Motor neuron (in vitro differentiated cells): ENCODE data around the gene ZNF585A. TPM values are rescaled to one million over a fixed set of nuclear protein-coding genes. Genes with fewer than 3 reads are reported as not detected.
"Not testable (repeated sequence)": the region's sequence is repeated elsewhere in the genome, so short reads cannot be mapped to it uniquely, and the experiment has no call there.

Experiments
- ATAC-seq, 8 experiments: fragments of 200-7000 bp; cut with Tn5 transposase; replicated peaks in 6 of 8; 2 replicates each; pipeline ENCODE4 v1.8.0; 2021; ENCODE audit warnings: mild to moderate bottlenecking in 8 of 8, moderate library complexity in 8 of 8
- H3K27ac ChIP-seq, 2 donors: fragments of 250-450 bp; sonication (Bioruptor Pico); 2 replicates each; pipeline ENCODE4 v1.9.0; 2021; ENCODE audit warnings: antibody characterized with exemption in 2 of 2, mild to moderate bottlenecking in 2 of 2, moderate library complexity in 1 of 2
- H3K4me1 ChIP-seq, 2 donors: fragments of 250-450 bp; sonication (Bioruptor Pico); replicated peaks in 1 of 2; 2 replicates each; pipeline ENCODE4 v1.6.1; 2021; ENCODE audit warnings: antibody characterized with exemption in 2 of 2, mild to moderate bottlenecking in 2 of 2, moderate library complexity in 1 of 2
- H3K4me3 ChIP-seq, 5 donors: fragments of 250-450 bp; sonication (Bioruptor Pico); 2 replicates each; pipeline ENCODE4 v1.9.0; 2021; ENCODE audit warnings: antibody characterized with exemption in 5 of 5, mild to moderate bottlenecking in 5 of 5, moderate library complexity in 4 of 5
- WGBS, 10 experiments: fragments of 450-650 bp; shearing (Covaris generic); methylation state at CpG; one replicate each; pipeline ENCODE4 v1.0.0; 2022; 5-methylcytosine and 5-hydroxymethylcytosine counted together
- in situ Hi-C, 9 experiments: fragments of 400-800 bp; cut with MboI; loops; one replicate each; pipeline ENCODE4 v1.15.0; 2021; ENCODE audit warnings: low sequenced_read_pairs in 9 of 9, low pct_unique_long_range_greater_than_20kb in 2 of 9; ENCODE audit not compliant: unreplicated experiment in 9 of 9
- total RNA-seq, 8 experiments: library from RNA; unstranded; fragments of 300-600 nt; gene quantifications; 2 replicates each; pipeline versions ENCODE4 v1.2.3 to v1.2.4, GENCODE V29; 2022

Gene ZNF585A
- 10 to 100 TPM in 3 of 8 experiments, 1 to 10 TPM in 5; 1.1 to 13.9 (median 4.3) TPM for total RNA-seq

GRCh38 chr19:37172368-37173366 is at the start of gene ZNF585A:
Gene ZNF585A (minus strand): TSS chr19:37172695. CDS start chr19:37169910, 2,785 bp downstream.
- Histone ChIP-seq H3K27ac (peak within 1 kb of the TSS in 1 of 2 donors; percentile 49), H3K4me3 (peak within 1 kb of the TSS; percentile 41 to 55 (median 53)), H3K4me1 (no peaks in the 10 kb centered on the region)
- in situ Hi-C loops = no loop called here
- peak; percentile 80 to 100 (median 100) for ATAC-seq
- 0 to 79% (median 8%) methylated on average over 1 to 26 of the region's 30 CpGs; no CpG with 5 or more reads in 1 of the 10 experiments for WGBS, 10 experiments

GRCh38 chr19:37221136-37221535 is 48.6 kb upstream of the ZNF585A start:
- WGBS, 10 experiments = 88 to 100% (median 100%) methylated on average over 1 to 2 of the region's 2 CpGs; no CpG with 5 or more reads in 4 of the 10 experiments
- H3K27ac ChIP-seq = no peak overlapping the region
- no peak for ATAC-seq
- H3K4me3 ChIP-seq = no peak overlapping the region
- in situ Hi-C loops = no loop called here
- H3K4me1 ChIP-seq = peaks cover 4 to 7% of the 10 kb centered on the region in 2 donors

- in situ Hi-C loops = no loop called here
- ATAC-seq = no peak
- no peak overlapping the region for H3K27ac ChIP-seq
- H3K4me3 ChIP-seq = no peak overlapping the region
- WGBS, 10 experiments = 79 to 100% (median 100%) methylated on average over 1 to 3 of the region's 3 CpGs
- peaks cover 4 to 7% of the 10 kb centered on the region in 2 donors for H3K4me1 ChIP-seq
Measured at GRCh38 chr19:37220383-37220782, 47.9 kb upstream of the ZNF585A start.

- 0 to 50% (median 30%) methylated on average over 1 to 5 of the region's 6 CpGs; no CpG with 5 or more reads in 3 of the 10 experiments for WGBS, 10 experiments
- Histone ChIP-seq H3K4me1 (peaks cover 4 to 7% of the 10 kb centered on the region in 2 donors), H3K4me3 (peak overlapping the region; percentile 75 to 96 (median 93)), H3K27ac (peak overlapping the region; percentile 93)
- in situ Hi-C loops = no loop called here
- ATAC-seq = peak in 1 of 8 experiments; percentile 17
Measured at GRCh38 chr19:37218592-37218935, 46.1 kb upstream of the ZNF585A start.

GRCh38 chr19:37217775-37218591 is 45.5 kb upstream of the ZNF585A start, which contains the start of gene ZNF383:
Gene ZNF383 (plus strand): TSS chr19:37218214. CDS start chr19:37230454, 12,240 bp downstream.
- Histone ChIP-seq H3K27ac (peak within 1 kb of the TSS; percentile 93), H3K4me3 (peak within 1 kb of the TSS; percentile 75 to 96 (median 93)), H3K4me1 (peaks cover 4 to 7% of the 10 kb centered on the region in 2 donors)
- peak; percentile 93 to 99 (median 98) for ATAC-seq
- 0 to 12% (median 0%) methylated on average over 1 to 12 of the region's 44 CpGs; no CpG with 5 or more reads in 3 of the 10 experiments for WGBS, 10 experiments
- in situ Hi-C loops = no loop called here

GRCh38 chr19:37217480-37217774 is 44.9 kb upstream of the ZNF585A start:
- peak overlapping the region in 1 of 2 donors; percentile 93 for H3K27ac ChIP-seq
- ATAC-seq = no peak
- H3K4me3 ChIP-seq = peak overlapping the region; percentile 75 to 96 (median 93)
- in situ Hi-C loops = no loop called here
- WGBS, 10 experiments = 0 to 8% (median 4%) methylated on average over 1 to 7 of the region's 7 CpGs; no CpG with 5 or more reads in 2 of the 10 experiments
- H3K4me1 ChIP-seq = peaks cover 4 to 7% of the 10 kb centered on the region in 2 donors

- H3K27ac ChIP-seq = no peak overlapping the region
- H3K4me3 ChIP-seq = no peak overlapping the region
- no peak for ATAC-seq
- in situ Hi-C loops = no loop called here
- no peaks in the 10 kb centered on the region for H3K4me1 ChIP-seq
- 51 to 100% (median 79%) methylated on average over 1 to 2 of the region's 2 CpGs; no CpG with 5 or more reads in 1 of the 10 experiments for WGBS, 10 experiments
Measured at GRCh38 chr19:37197768-37198167, 25.3 kb upstream of the ZNF585A start.

- H3K4me3 ChIP-seq, H3K27ac ChIP-seq, in situ Hi-C loops, H3K4me1 ChIP-seq, ATAC-seq: not testable (repeated sequence)
- WGBS, 10 experiments = 60 to 100% (median 90%) methylated on average over 1 to 3 of the region's 5 CpGs; no CpG with 5 or more reads in 7 of the 10 experiments
Measured at GRCh38 chr19:37197115-37197514, 24.6 kb upstream of the ZNF585A start.

GRCh38 chr19:37195248-37195647 is 22.8 kb upstream of the ZNF585A start:
- H3K4me1 ChIP-seq, H3K4me3 ChIP-seq, in situ Hi-C loops: not testable (repeated sequence)

GRCh38 chr19:37186071-37186470 is 13.6 kb upstream of the ZNF585A start:
- in situ Hi-C loops, H3K4me3 ChIP-seq, H3K4me1 ChIP-seq, H3K27ac ChIP-seq, ATAC-seq: not testable (repeated sequence)
- no CpG with 5 or more reads among the region's 4 CpGs for WGBS, 10 experiments

More at GRCh38 chr19:37195248-37195647, 22.8 kb upstream of the ZNF585A start:
- ATAC-seq, H3K27ac ChIP-seq: not testable (repeated sequence)
- WGBS, 10 experiments = 60 to 96% (median 80%) methylated on average over 1 to 4 of the region's 4 CpGs; no CpG with 5 or more reads in 1 of the 10 experiments

- in situ Hi-C loops = no loop called here
Measured at GRCh38 chr19:37165635-37166034, 6.9 kb downstream of the ZNF585A start.

GRCh38 chr19:37160153-37160552 is 12.3 kb downstream of the ZNF585A start:
- no peak for ATAC-seq
- WGBS, 10 experiments = 81 to 100% (median 96%) methylated on average over 1 of the region's 1 CpG; no CpG with 5 or more reads in 2 of the 10 experiments
- Histone ChIP-seq H3K4me3 (no peak overlapping the region), H3K27ac (no peak overlapping the region), H3K4me1 (no peaks in the 10 kb centered on the region)
- in situ Hi-C loops = no loop called here

More at GRCh38 chr19:37165635-37166034, 6.9 kb downstream of the ZNF585A start:
- WGBS, 10 experiments = 64 to 100% (median 93%) methylated on average over 1 of the region's 1 CpG; no CpG with 5 or more reads in 1 of the 10 experiments
- Histone ChIP-seq H3K27ac (no peak overlapping the region), H3K4me1 (no peaks in the 10 kb centered on the region), H3K4me3 (no peak overlapping the region)
- no peak for ATAC-seq
